ENCODE results near the gene EPG5.

Gene EPG5

DNA sequence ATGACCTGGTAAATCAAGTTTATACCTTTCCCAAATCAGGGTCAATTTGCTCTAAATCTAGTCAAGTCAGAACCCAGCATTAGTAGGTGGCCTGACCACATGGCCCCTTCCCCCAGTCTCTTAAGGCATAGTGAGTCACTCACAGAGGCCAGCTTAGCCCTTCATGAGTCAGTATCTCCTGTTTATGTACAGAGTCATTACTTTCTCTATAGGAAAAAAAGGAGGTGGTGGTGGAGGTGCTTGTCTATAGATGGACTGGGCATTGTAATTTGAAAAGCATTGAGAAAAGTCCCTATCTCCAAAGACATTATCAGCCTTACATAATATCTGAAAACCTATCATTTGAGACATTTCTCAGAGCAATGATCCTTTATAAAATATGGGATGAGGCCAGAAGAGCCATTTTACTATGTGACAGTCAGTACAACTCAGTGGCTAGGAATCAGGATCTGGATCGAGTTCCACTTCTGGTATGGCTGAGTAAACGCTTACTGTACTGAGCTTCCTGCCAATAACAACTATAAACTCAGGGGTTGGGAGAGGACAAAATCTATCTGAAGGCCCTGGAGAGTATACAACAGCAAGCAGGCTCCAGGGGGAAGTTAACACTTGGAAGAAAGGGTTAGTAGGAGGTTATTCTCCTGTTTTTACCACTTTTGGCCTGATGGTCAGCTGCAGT, 164.2 kb downstream of the EPG5 start:
- no peak for DNase-seq

DNA sequence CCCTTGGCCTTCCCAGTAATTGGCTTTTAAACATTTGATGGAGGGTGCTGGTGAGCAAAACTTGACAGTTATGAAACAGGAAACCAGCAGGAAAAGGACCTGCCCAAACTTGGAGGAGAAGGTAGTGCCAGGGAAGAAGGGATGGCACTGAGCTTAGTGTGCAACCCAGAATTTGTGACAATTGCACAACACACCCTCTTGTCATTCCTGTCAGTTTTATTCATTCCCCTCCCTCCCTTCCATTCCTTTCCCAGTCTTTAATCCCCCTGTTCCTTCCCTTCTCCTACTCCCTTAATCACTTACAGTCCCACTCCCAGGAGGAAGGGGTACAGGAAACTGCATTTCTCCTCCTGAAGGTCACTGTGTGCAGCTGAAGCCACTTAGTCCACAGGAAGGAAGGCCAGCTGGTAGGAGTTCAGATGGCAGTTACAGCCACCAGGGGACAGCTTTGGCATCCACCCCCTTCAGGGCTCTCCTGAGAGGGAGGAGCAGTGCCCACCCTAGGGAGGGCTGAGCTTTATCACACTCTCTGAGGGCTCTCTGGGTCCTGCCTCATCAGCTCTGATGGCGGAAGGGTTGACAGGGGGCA, 165.6 kb downstream of the EPG5 start:
- DNase-seq = no peak
